Endothelial cell of umbilical vein (primary cell): Measurements from ENCODE around the gene EXOC6B. TPM values are rescaled to one million over a fixed set of nuclear protein-coding genes. Genes with fewer than 3 reads are reported as not detected.

Source experiments
- BruUV-seq: library from RNA; stranded (reverse); fragments of 400-500 nt; replicated peaks from 2 replicates; lab custom pipeline; 2021; lab: Mats Ljungman, UMichigan
- CTCF ChIA-PET: fragments of 300-600, 350-600 bp; sonication (Branson Sonifier 250); formaldehyde crosslinking; loops from one replicate; lab custom pipeline; 2021; ENCODE audit warnings: antibody characterized with exemption, inconsistent platforms; lab: Charles Lee
- POLR2A ChIA-PET: fragments of 300-600, 350-600 bp; sonication (Branson Sonifier 250); formaldehyde crosslinking; loops from one replicate; lab custom pipeline; 2021; ENCODE audit warnings: antibody characterized with exemption, inconsistent platforms; lab: Charles Lee
- DNase-seq: peaks from one replicate; pipeline ENCODE4 v3.0.0-alpha.2; 2011; ENCODE audit warnings: low read depth, low spot score
- FAIRE-seq: peaks from 2 replicates; lab custom pipeline; 2011; peaks lifted over from hg19 to GRCh38; lab: Jason Lieb, UNC
- H2AFZ ChIP-seq: 2 replicates; pipeline ENCODE4 v1.6.0; 2012; ENCODE audit warnings: low read depth, low read length, control low read depth, inconsistent platforms
- H3K27ac ChIP-seq: 2 replicates; pipeline ENCODE4 v1.5.1; 2011; ENCODE audit warnings: low read depth, mild to moderate bottlenecking, control low read depth, low read length, moderate library complexity; ENCODE audit not compliant: insufficient read depth
- H3K27me3 ChIP-seq, 2 experiments: 2 replicates each; pipeline versions ENCODE4 v1.6.0 to v1.6.1; 2011; ENCODE audit warnings: low read length in 2 of 2, mixed read lengths in 1 of 2; ENCODE audit not compliant: control insufficient read depth in 2 of 2, insufficient read depth in 2 of 2
- H3K36me3 ChIP-seq, 2 experiments: 2 replicates in 1 of 2; 3 replicates in 1 of 2; pipeline ENCODE4 v1.5.1; 2011; ENCODE audit warnings: low read length in 2 of 2, mild to moderate bottlenecking in 1 of 2, moderate library complexity in 1 of 2; ENCODE audit not compliant: control insufficient read depth in 2 of 2, insufficient read depth in 2 of 2; ENCODE audit errors: extremely low read depth in 1 of 2
- H3K4me1 ChIP-seq: 3 replicates; pipeline ENCODE4 v1.5.1; 2011; ENCODE audit warnings: mild to moderate bottlenecking, low read length; ENCODE audit not compliant: control insufficient read depth, insufficient read depth; ENCODE audit errors: extremely low read depth
- H3K4me2 ChIP-seq: 2 replicates; pipeline ENCODE4 v1.6.1; 2011; ENCODE audit warnings: low read length, control low read depth, mixed read lengths; ENCODE audit not compliant: insufficient read depth
- H3K4me3 ChIP-seq, 3 experiments: fragments of 200-600 bp in 1 of 3; sonication (generic), shearing (Covaris generic) in 1 of 3; replicated peaks in 1 of 3; 2 replicates each; pipeline ENCODE4 v1.5.1; 2011 to 2016; ENCODE audit warnings: control low read depth in 3 of 3, low read length in 3 of 3, mild to moderate bottlenecking in 2 of 3, inconsistent platforms in 1 of 3, low read depth in 1 of 3, moderate library complexity in 1 of 3; ENCODE audit not compliant: insufficient read depth in 1 of 3
- H3K79me2 ChIP-seq: 2 replicates; pipeline ENCODE4 v1.6.0; 2012; ENCODE audit warnings: low read length, inconsistent platforms; ENCODE audit not compliant: control insufficient read depth, insufficient read depth
- H3K9ac ChIP-seq: replicated peaks from 2 replicates; pipeline ENCODE3; 2011; ENCODE audit warnings: low read length, control low read depth; ENCODE audit not compliant: insufficient read depth; ENCODE audit errors: extremely low read depth
- H3K9me1 ChIP-seq: replicated peaks from 3 replicates; pipeline ENCODE4 v1.6.0; 2011; ENCODE audit warnings: mild to moderate bottlenecking, low read length; ENCODE audit not compliant: control insufficient read depth, insufficient read depth; ENCODE audit errors: extremely low read depth
- H3K9me3 ChIP-seq: replicated peaks from 2 replicates; pipeline ENCODE4 v1.5.1; 2012; ENCODE audit warnings: low read length, inconsistent platforms; ENCODE audit not compliant: control insufficient read depth, insufficient read depth
- H4K20me1 ChIP-seq: replicated peaks from 2 replicates; pipeline ENCODE3; 2011; ENCODE audit warnings: mild to moderate bottlenecking, low read length; ENCODE audit not compliant: control insufficient read depth, insufficient read depth; ENCODE audit errors: extremely low read depth
- FOS ChIP-seq: IDR thresholded peaks from 2 replicates; pipeline ENCODE4 v1.6.1; 2011; ENCODE audit warnings: mild to moderate bottlenecking, low read length, moderate library complexity, borderline replicate concordance; ENCODE audit not compliant: insufficient read depth
- GATA2 ChIP-seq: IDR thresholded peaks from 2 replicates; pipeline ENCODE4 v1.7.0; 2011; ENCODE audit warnings: low read depth, mild to moderate bottlenecking, moderate library complexity, mixed read lengths, low read length; ENCODE audit not compliant: insufficient read length, insufficient read depth
- dilution Hi-C: fragments of 300-500 bp; cut with MboI; formaldehyde crosslinking; loops from one replicate; pipeline ENCODE4 v1.15.0; 2019; ENCODE audit warnings: low sequenced_read_pairs; ENCODE audit not compliant: extremely low pct_ligation_motif_present
- intact Hi-C: fragments of 100-400 bp; cut with micrococcal nuclease; formaldehyde crosslinking; loops from one replicate; pipeline ENCODE4 v1.10.0; 2022
- polyA plus RNA-seq, 4 experiments: library from polyadenylated mRNA; depleted of rRNA in 3 of 4; stranded (reverse) in 3 of 4; unstranded in 1 of 4; fragments of >200 nt; gene quantifications; 2 replicates each; pipeline versions ENCODE4 v1.2.1 to v1.2.3, GENCODE V29; 2011 to 2012; ENCODE audit warnings: missing spikeins in 1 of 4
- total RNA-seq: library from RNA; stranded (reverse); gene quantifications from 2 replicates; pipeline ENCODE4 v1.2.3, GENCODE V29; 2021
- TF ChIP-seq, protein P1 (sequence below): IDR thresholded peaks from 2 replicates; pipeline ENCODE4 v1.6.1; 2011; ENCODE audit not compliant: insufficient read depth, insufficient read length

EXOC6B gene
- total and polyA plus RNA-seq, 2 donors (not counting 3 experiments of a cell fraction or from before 2014, with no cell fraction given), result 10.8 to 34.8 TPM

GRCh38 chr2:72276876-72277275, 549.0 kb downstream of the EXOC6B start:
- no peak for DNase-seq
- CTCF ChIA-PET, result interaction anchor here (1.2 kb wide), 1 partner anchor 329 kb away, joined by 4 read pairs; no protein-coding TSS in a partner anchor

GRCh38 chr2:72276356-72276755, 549.5 kb downstream of the EXOC6B start:
- dilution Hi-C loops (no loop called here), intact Hi-C loops (no loop called here)
- Histone ChIP-seq H3K9me3 (no peaks in the 10 kb centered on the region), H3K4me1 (peaks cover 6% of the 10 kb centered on the region), H3K9ac (no peak overlapping the region), H2AFZ (no peak overlapping the region), H3K27me3 (no peaks in the 10 kb centered on the region), H3K9me1 (no peaks in the 10 kb centered on the region), H3K27ac (no peak overlapping the region), H3K36me3 (no peaks in the 10 kb centered on the region), H4K20me1 (no peaks in the 10 kb centered on the region), H3K4me2 (no peak overlapping the region), H3K4me3 (no peak overlapping the region), H3K79me2 (no peaks in the 10 kb centered on the region)
- FAIRE-seq (no peak), DNase-seq (no peak)
- ChIA-PET CTCF (no interaction called here), POLR2A (no interaction called here)
- BruUV-seq, result no TSS peak
- no peak for TF ChIP-seq GATA2

More at GRCh38 chr2:72276876-72277275, 549.0 kb downstream of the EXOC6B start:
- Histone ChIP-seq H3K9ac (no peak overlapping the region), H4K20me1 (no peaks in the 10 kb centered on the region), H3K79me2 (no peaks in the 10 kb centered on the region), H3K36me3 (no peaks in the 10 kb centered on the region), H3K9me3 (no peaks in the 10 kb centered on the region), H3K4me2 (no peak overlapping the region), H3K27me3 (no peaks in the 10 kb centered on the region), H3K4me1 (peaks cover 2% of the 10 kb centered on the region), H3K9me1 (no peaks in the 10 kb centered on the region), H3K27ac (no peak overlapping the region), H2AFZ (no peak overlapping the region), H3K4me3 (no peak overlapping the region)
- POLR2A ChIA-PET, result no interaction called here
- dilution Hi-C loops, result no loop called here
- intact Hi-C loops, result no loop called here
- TF ChIP-seq, protein P1, sequence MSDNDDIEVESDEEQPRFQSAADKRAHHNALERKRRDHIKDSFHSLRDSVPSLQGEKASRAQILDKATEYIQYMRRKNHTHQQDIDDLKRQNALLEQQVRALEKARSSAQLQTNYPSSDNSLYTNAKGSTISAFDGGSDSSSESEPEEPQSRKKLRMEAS, result no peak
- no peak for TF ChIP-seq FOS
- BruUV-seq, result no TSS peak
- FAIRE-seq, result no peak
